ENCODE measurements around the gene XCR1. TPM values are rescaled to one million over a fixed set of nuclear protein-coding genes. Genes with fewer than 3 reads are reported as not detected.

The XCR1 gene
- total RNA-seq, 1 donor from 2014 or later, result not detected

- peaks cover 6% of the 10 kb centered on the region for H3K36me3 Mint-ChIP-seq (ENCODE audit: low read depth)
- H3K4me1 Mint-ChIP-seq (ENCODE audit: low read depth), result peaks cover 8% of the 10 kb centered on the region
- H3K27me3 Mint-ChIP-seq (ENCODE audit: low read depth), result peaks cover 49% of the 10 kb centered on the region
- no peak for TF ChIP-seq CTCF (IDR thresholded peaks at IDR 0.05)
- DNase-seq (ENCODE audit: low spot score), result no peak
- H3K27ac Mint-ChIP-seq (ENCODE audit: unreplicated experiment), result no peak overlapping the region
- H3K9me3 Mint-ChIP-seq (ENCODE audit: low read depth), result peaks cover 11% of the 10 kb centered on the region
- no peak overlapping the region for H3K4me3 Mint-ChIP-seq (ENCODE audit: unreplicated experiment)
Observed at GRCh38 chr3:46068501-46068900, 41.2 kb upstream of the XCR1 start.

- Mint-ChIP-seq H3K4me3 (ENCODE audit: unreplicated experiment) (no peak overlapping the region), H3K27ac (ENCODE audit: unreplicated experiment) (no peak overlapping the region), H3K36me3 (ENCODE audit: low read depth) (peaks cover 6% of the 10 kb centered on the region), H3K4me1 (ENCODE audit: low read depth) (peaks cover 15% of the 10 kb centered on the region), H3K9me3 (ENCODE audit: low read depth) (peaks cover 5% of the 10 kb centered on the region), H3K27me3 (ENCODE audit: low read depth) (peaks cover 40% of the 10 kb centered on the region)
- no peak for TF ChIP-seq CTCF (IDR thresholded peaks at IDR 0.05)
- no peak for DNase-seq (ENCODE audit: low spot score)
Observed at GRCh38 chr3:46067401-46067800, 40.1 kb upstream of the XCR1 start.

- H3K4me1 Mint-ChIP-seq (ENCODE audit: low read depth), result peaks cover 15% of the 10 kb centered on the region
- no peak overlapping the region for H3K27ac Mint-ChIP-seq (ENCODE audit: unreplicated experiment)
- peaks cover 37% of the 10 kb centered on the region for H3K27me3 Mint-ChIP-seq (ENCODE audit: low read depth)
- no peaks in the 10 kb centered on the region for H3K36me3 Mint-ChIP-seq (ENCODE audit: low read depth)
- no peak overlapping the region for H3K4me3 Mint-ChIP-seq (ENCODE audit: unreplicated experiment)
- TF ChIP-seq CTCF (IDR thresholded peaks at IDR 0.05), result no peak
- no peaks in the 10 kb centered on the region for H3K9me3 Mint-ChIP-seq (ENCODE audit: low read depth)
- DNase-seq (ENCODE audit: low spot score), result no peak
Observed at GRCh38 chr3:46065750-46066256, 38.5 kb upstream of the XCR1 start.

- H3K9me3 Mint-ChIP-seq (ENCODE audit: low read depth), result no peaks in the 10 kb centered on the region
- H3K4me1 Mint-ChIP-seq (ENCODE audit: low read depth), result peaks cover 15% of the 10 kb centered on the region
- H3K36me3 Mint-ChIP-seq (ENCODE audit: low read depth), result no peaks in the 10 kb centered on the region
- DNase-seq (ENCODE audit: low spot score), result no peak
- H3K27ac Mint-ChIP-seq (ENCODE audit: unreplicated experiment), result no peak overlapping the region
- peaks cover 35% of the 10 kb centered on the region for H3K27me3 Mint-ChIP-seq (ENCODE audit: low read depth)
- TF ChIP-seq CTCF (IDR thresholded peaks at IDR 0.05), result no peak
- no peak overlapping the region for H3K4me3 Mint-ChIP-seq (ENCODE audit: unreplicated experiment)
Observed at GRCh38 chr3:46065294-46065705, 38.0 kb upstream of the XCR1 start.

GRCh38 chr3:46062679-46063078 lies 35.4 kb upstream of the XCR1 start:
- Mint-ChIP-seq H3K27me3 (ENCODE audit: low read depth) (peaks cover 30% of the 10 kb centered on the region), H3K4me3 (ENCODE audit: unreplicated experiment) (no peak overlapping the region), H3K27ac (ENCODE audit: unreplicated experiment) (no peak overlapping the region), H3K4me1 (ENCODE audit: low read depth) (peaks cover 15% of the 10 kb centered on the region), H3K9me3 (ENCODE audit: low read depth) (no peaks in the 10 kb centered on the region), H3K36me3 (ENCODE audit: low read depth) (no peaks in the 10 kb centered on the region)
- DNase-seq (ENCODE audit: low spot score), result no peak
- TF ChIP-seq CTCF (IDR thresholded peaks at IDR 0.05), result no peak

Data from chondrocyte (in vitro differentiated cells).